ENCODE measurements around the gene POLR2F. TPM values are rescaled to one million over a fixed set of nuclear protein-coding genes. Genes with fewer than 3 reads are reported as not detected.

The POLR2F gene
- total RNA-seq, 1 donor from 2014 or later, result 94.8 TPM

- DNase-seq (ENCODE audit: low spot score) (no peak), ATAC-seq (no peak)
- intact Hi-C loops (cut with DNase I), result no loop called here
These were observed 29.6 kb upstream of the POLR2F start for GRCh38 chr22:37923927-37924326.

GRCh38 chr22:37924386-37925065 lies 29.0 kb upstream of the POLR2F start:
- no peak for ATAC-seq
- intact Hi-C loops (cut with DNase I), result no loop called here
- no peak for DNase-seq (ENCODE audit: low spot score)

GRCh38 chr22:37925330-37925729 lies 28.2 kb upstream of the POLR2F start:
- no peak for ATAC-seq

GRCh38 chr22:37925767-37926166 lies 27.7 kb upstream of the POLR2F start:
- intact Hi-C loops (cut with DNase I), result no loop called here
- no peak for DNase-seq (ENCODE audit: low spot score)
- no peak for ATAC-seq

More at GRCh38 chr22:37925330-37925729, 28.2 kb upstream of the POLR2F start:
- intact Hi-C loops (cut with DNase I), result no loop called here
- no peak for DNase-seq (ENCODE audit: low spot score)

- no peak for DNase-seq (ENCODE audit: low spot score)
- intact Hi-C loops (cut with DNase I), result no loop called here
- no peak for ATAC-seq
These were observed 27.1 kb upstream of the POLR2F start for GRCh38 chr22:37926358-37926757.

- intact Hi-C loops (cut with DNase I), result no loop called here
- DNase-seq (ENCODE audit: low spot score), result no peak
These were observed 26.5 kb upstream of the POLR2F start for GRCh38 chr22:37926771-37927636.

GRCh38 chr22:37927637-37927936 lies 25.9 kb upstream of the POLR2F start:
- intact Hi-C loops (cut with DNase I), result no loop called here
- DNase-seq (ENCODE audit: low spot score) (no peak), ATAC-seq (no peak)

More at GRCh38 chr22:37926771-37927636, 26.5 kb upstream of the POLR2F start:
- ATAC-seq, result no peak

GRCh38 chr22:37929390-37929789 lies 24.1 kb upstream of the POLR2F start:
- intact Hi-C loops (cut with DNase I), result no loop called here
- DNase-seq (ENCODE audit: low spot score), result no peak
- ATAC-seq, result no peak

- DNase-seq (ENCODE audit: low spot score), result no peak
- peak; percentile 48 for ATAC-seq
- intact Hi-C loops (cut with DNase I), result loop anchor here (10.0 kb wide), 1 partner anchor 46 kb away; no protein-coding TSS in a partner anchor
These were observed 23.1 kb upstream of the POLR2F start for GRCh38 chr22:37930270-37930951.

GRCh38 chr22:37930952-37931440 lies 22.5 kb upstream of the POLR2F start:
- intact Hi-C loops (cut with DNase I), result loop anchor here (10.0 kb wide), 1 partner anchor 46 kb away; no protein-coding TSS in a partner anchor
- DNase-seq (ENCODE audit: low spot score), result no peak
- no peak for ATAC-seq

- DNase-seq (ENCODE audit: low spot score) (no peak), ATAC-seq (no peak)
- intact Hi-C loops (cut with DNase I), result loop anchor here (10.0 kb wide), 1 partner anchor 47 kb away; no protein-coding TSS in a partner anchor
These were observed 21.6 kb upstream of the POLR2F start for GRCh38 chr22:37931893-37932389.

- DNase-seq (ENCODE audit: low spot score), result no peak
- ATAC-seq, result no peak
- intact Hi-C loops (cut with DNase I), result loop anchor here (10.0 kb wide), 1 partner anchor 48 kb away; no protein-coding TSS in a partner anchor
These were observed 21.1 kb upstream of the POLR2F start for GRCh38 chr22:37932401-37932800.

- ATAC-seq (peak; percentile 2), DNase-seq (ENCODE audit: low spot score) (no peak)
- intact Hi-C loops (cut with DNase I), result loop anchor here (10.0 kb wide), 1 partner anchor 48 kb away; no protein-coding TSS in a partner anchor
These were observed 20.5 kb upstream of the POLR2F start for GRCh38 chr22:37932821-37933578.

GRCh38 chr22:37933711-37934376 lies 19.7 kb upstream of the POLR2F start:
- ATAC-seq (peak; percentile 94), DNase-seq (ENCODE audit: low spot score) (peak; percentile 89)
- intact Hi-C loops (cut with DNase I), result loop anchor here (10.0 kb wide), 1 partner anchor 49 kb away; no protein-coding TSS in a partner anchor

- ATAC-seq (peak; percentile 77), DNase-seq (ENCODE audit: low spot score) (no peak)
- intact Hi-C loops (cut with DNase I), result no loop called here
These were observed 12.7 kb upstream of the POLR2F start for GRCh38 chr22:37940698-37941376.

GRCh38 chr22:37942133-37942532 lies 11.4 kb upstream of the POLR2F start:
- no peak for DNase-seq (ENCODE audit: low spot score)
- intact Hi-C loops (cut with DNase I), result no loop called here
- no peak for ATAC-seq

- intact Hi-C loops (cut with DNase I), result no loop called here
- ATAC-seq (no peak), DNase-seq (ENCODE audit: low spot score) (no peak)
These were observed 10.2 kb upstream of the POLR2F start for GRCh38 chr22:37943136-37943824.

All from sciatic nerve (tissue), 2 donors.